SH-SY5Y (cell line): Measurements from ENCODE around the gene ANKRD13D.

Source experiments
- GATA2 ChIP-seq: IDR thresholded peaks from 2 replicates; pipeline ENCODE4 v1.6.1; 2011; ENCODE audit warnings: mild to moderate bottlenecking, low read depth, low read length
- GATA3 ChIP-seq: IDR thresholded peaks from 2 replicates; pipeline ENCODE4 v1.6.1; 2011; ENCODE audit warnings: low read depth, mild to moderate bottlenecking, low read length, moderate library complexity

- no peak for TF ChIP-seq GATA2
- no peak for TF ChIP-seq GATA3
Measured at GRCh38 chr11:67285541-67286498, 3.3 kb upstream of the ANKRD13D start.
